ENCODE data around the gene ENTPD2. TPM values are rescaled to one million over a fixed set of nuclear protein-coding genes. Genes with fewer than 3 reads are reported as not detected.

The ENTPD2 gene
- total RNA-seq, 1 experiment from 2014 or later: 32.5 TPM

DNA sequence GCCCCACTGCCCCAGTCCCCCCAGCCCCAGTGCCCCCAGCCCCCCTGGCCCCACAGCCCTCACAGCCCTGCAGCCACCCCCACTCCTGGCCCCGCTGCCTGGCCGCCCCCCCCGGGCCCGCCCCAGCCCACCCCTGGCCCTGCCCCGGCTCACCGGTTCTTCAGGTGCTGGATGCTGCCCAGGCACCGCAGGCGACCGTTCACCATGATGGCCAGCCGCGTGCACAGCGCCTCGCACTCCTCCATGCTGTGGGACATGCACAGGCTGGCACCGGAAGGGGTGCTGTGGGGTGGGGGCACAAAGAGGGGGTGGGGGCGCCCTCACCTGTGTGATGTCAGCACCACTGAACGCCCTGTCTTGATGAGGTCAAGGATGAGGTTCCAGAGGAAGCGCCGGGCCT lies 44.6 kb downstream of the ENTPD2 start:
- H3K36me3 ChIP-seq (ENCODE audit: control insufficient read depth in 1 of 2, insufficient read depth in 2 of 2, low read length in 2 of 2): peaks cover 3 to 6% of the 10 kb centered on the region in 2 experiments; a peak in 3 of 4 replicates
- no peaks in the 10 kb centered on the region for H3K27me3 ChIP-seq (ENCODE audit: insufficient read depth, low read length)
- ChIA-PET RAD21 (ENCODE audit: low non-redundant PET in 1 of 2, low total read pairs in 2 of 2, uncharacterized antibody in 2 of 2, unreplicated experiment in 2 of 2) (no interaction called here), POLR2A (no interaction called here), CTCF (no interaction called here)
- no TSS peak for BruUV-seq (replicated peaks)
- H3K79me2 ChIP-seq (ENCODE audit: insufficient read depth, low read length): no peaks in the 10 kb centered on the region
- H3K9me3 ChIP-seq (ENCODE audit: control insufficient read depth in 1 of 2, insufficient read depth in 1 of 2, low read depth in 1 of 2, low read length in 2 of 2): peaks cover 0 to 4% of the 10 kb centered on the region in 2 experiments; a peak in 1 of 4 replicates
- H3K4me1 ChIP-seq (ENCODE audit: control insufficient read depth in 1 of 2, insufficient read depth in 2 of 2, low read length in 2 of 2): no peaks in the 10 kb centered on the region
- ATAC-seq: no peak
- no peak for DNase-seq (ENCODE audit: low read depth, low spot score)
- no peak overlapping the region for H3K4me2 ChIP-seq (ENCODE audit: low read length)
- H3K4me3 ChIP-seq (replicated peaks in 1 of 2; ENCODE audit: low read depth in 1 of 2, low read length in 2 of 2): no peak overlapping the region
- TF ChIP-seq, protein P1, sequence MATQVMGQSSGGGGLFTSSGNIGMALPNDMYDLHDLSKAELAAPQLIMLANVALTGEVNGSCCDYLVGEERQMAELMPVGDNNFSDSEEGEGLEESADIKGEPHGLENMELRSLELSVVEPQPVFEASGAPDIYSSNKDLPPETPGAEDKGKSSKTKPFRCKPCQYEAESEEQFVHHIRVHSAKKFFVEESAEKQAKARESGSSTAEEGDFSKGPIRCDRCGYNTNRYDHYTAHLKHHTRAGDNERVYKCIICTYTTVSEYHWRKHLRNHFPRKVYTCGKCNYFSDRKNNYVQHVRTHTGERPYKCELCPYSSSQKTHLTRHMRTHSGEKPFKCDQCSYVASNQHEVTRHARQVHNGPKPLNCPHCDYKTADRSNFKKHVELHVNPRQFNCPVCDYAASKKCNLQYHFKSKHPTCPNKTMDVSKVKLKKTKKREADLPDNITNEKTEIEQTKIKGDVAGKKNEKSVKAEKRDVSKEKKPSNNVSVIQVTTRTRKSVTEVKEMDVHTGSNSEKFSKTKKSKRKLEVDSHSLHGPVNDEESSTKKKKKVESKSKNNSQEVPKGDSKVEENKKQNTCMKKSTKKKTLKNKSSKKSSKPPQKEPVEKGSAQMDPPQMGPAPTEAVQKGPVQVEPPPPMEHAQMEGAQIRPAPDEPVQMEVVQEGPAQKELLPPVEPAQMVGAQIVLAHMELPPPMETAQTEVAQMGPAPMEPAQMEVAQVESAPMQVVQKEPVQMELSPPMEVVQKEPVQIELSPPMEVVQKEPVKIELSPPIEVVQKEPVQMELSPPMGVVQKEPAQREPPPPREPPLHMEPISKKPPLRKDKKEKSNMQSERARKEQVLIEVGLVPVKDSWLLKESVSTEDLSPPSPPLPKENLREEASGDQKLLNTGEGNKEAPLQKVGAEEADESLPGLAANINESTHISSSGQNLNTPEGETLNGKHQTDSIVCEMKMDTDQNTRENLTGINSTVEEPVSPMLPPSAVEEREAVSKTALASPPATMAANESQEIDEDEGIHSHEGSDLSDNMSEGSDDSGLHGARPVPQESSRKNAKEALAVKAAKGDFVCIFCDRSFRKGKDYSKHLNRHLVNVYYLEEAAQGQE (IDR thresholded peaks at IDR 0.05; ENCODE audit: low read depth): no peak
- TF ChIP-seq EZH2phosphoT487 (IDR thresholded peaks at IDR 0.05; ENCODE audit: borderline replicate concordance) (no peak), EGR1 (IDR thresholded peaks at IDR 0.05; ENCODE audit: low read depth) (no peak), SIN3A (IDR thresholded peaks at IDR 0.05; ENCODE audit: low read depth) (no peak), JUND (IDR thresholded peaks at IDR 0.05) (no peak), ELF1 (IDR thresholded peaks at IDR 0.05; ENCODE audit: borderline replicate concordance, low read depth) (no peak), FOSL1 (IDR thresholded peaks at IDR 0.05; ENCODE audit: low read depth) (no peak), RAD21 (IDR thresholded peaks at IDR 0.05; ENCODE audit: low read depth) (no peak), POLR2A (IDR thresholded peaks at IDR 0.05; ENCODE audit: borderline replicate concordance, extremely low read depth, insufficient read depth, insufficient read length) (no peak)
- TF ChIP-seq, protein P2, sequence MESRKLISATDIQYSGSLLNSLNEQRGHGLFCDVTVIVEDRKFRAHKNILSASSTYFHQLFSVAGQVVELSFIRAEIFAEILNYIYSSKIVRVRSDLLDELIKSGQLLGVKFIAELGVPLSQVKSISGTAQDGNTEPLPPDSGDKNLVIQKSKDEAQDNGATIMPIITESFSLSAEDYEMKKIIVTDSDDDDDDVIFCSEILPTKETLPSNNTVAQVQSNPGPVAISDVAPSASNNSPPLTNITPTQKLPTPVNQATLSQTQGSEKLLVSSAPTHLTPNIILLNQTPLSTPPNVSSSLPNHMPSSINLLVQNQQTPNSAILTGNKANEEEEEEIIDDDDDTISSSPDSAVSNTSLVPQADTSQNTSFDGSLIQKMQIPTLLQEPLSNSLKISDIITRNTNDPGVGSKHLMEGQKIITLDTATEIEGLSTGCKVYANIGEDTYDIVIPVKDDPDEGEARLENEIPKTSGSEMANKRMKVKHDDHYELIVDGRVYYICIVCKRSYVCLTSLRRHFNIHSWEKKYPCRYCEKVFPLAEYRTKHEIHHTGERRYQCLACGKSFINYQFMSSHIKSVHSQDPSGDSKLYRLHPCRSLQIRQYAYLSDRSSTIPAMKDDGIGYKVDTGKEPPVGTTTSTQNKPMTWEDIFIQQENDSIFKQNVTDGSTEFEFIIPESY (IDR thresholded peaks at IDR 0.05; ENCODE audit: extremely low read depth, insufficient replicate concordance, low read length): no peak
- intact Hi-C loops (cut with micrococcal nuclease): no loop called here
- no peaks in the 10 kb centered on the region for H4K20me1 ChIP-seq (ENCODE audit: insufficient read depth)
- no peak overlapping the region for H3K27ac ChIP-seq (ENCODE audit: low read depth, low read length)
- no peaks in the 10 kb centered on the region for H3K9me2 ChIP-seq (ENCODE audit: insufficient read depth)
- H2AFZ ChIP-seq (ENCODE audit: low read depth, low read length, poor library complexity, severe bottlenecking): no peak overlapping the region
- no peak overlapping the region for H3K9ac ChIP-seq (ENCODE audit: low read length)

All from HCT116 (cell line).